ENCODE measurements around the gene OGFR.

OGFR gene

DNA sequence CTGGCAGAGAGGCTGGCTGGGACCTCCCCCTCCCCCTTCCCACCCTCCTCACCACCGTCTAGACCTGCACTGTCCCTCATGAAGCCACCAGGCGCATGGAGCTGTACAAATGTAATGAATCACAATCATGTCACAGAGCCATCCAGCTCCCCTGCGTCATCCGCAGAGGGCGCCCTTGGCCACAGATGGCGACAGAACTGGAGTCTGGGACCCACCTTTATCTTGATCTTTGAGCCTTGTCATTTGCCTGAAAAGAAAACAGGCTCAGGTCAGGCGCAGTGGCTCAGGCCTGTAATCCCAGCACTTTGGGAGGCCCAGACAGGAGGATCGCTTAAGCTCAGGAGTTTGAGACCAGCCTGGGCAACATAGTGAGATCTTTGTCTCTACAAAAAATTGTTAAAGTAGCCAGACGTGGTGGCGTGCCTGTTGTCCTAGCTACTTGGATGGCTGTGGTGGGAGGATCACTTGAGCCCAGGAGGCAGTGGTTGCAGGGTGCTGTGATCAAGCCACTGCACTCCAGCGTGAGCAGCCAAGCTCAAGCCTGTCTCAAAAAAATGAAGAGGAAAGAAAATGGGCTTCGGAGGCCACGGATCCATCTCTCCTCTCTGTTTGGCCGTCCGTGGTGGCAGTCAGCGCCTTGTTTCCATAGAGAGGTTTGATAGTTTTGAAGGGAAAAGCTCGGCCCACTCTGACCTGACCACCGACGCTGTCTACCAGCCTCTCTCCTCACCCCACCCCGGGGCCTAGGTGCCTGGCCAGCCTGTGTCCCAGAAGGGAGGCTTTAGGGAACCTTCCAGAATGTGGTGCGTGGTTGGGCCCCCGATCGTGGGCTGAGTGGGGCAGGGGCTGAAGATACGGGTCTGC lies 18.4 kb downstream of the OGFR start:
- H3K27ac ChIP-seq: no peak overlapping the region
- TF ChIP-seq ZFX (IDR thresholded peaks at IDR 0.05): no peak
- TF ChIP-seq, protein P1, sequence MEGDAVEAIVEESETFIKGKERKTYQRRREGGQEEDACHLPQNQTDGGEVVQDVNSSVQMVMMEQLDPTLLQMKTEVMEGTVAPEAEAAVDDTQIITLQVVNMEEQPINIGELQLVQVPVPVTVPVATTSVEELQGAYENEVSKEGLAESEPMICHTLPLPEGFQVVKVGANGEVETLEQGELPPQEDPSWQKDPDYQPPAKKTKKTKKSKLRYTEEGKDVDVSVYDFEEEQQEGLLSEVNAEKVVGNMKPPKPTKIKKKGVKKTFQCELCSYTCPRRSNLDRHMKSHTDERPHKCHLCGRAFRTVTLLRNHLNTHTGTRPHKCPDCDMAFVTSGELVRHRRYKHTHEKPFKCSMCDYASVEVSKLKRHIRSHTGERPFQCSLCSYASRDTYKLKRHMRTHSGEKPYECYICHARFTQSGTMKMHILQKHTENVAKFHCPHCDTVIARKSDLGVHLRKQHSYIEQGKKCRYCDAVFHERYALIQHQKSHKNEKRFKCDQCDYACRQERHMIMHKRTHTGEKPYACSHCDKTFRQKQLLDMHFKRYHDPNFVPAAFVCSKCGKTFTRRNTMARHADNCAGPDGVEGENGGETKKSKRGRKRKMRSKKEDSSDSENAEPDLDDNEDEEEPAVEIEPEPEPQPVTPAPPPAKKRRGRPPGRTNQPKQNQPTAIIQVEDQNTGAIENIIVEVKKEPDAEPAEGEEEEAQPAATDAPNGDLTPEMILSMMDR (conservative IDR thresholded peaks at IDR 0.05): no peak; the same call in 1 of the 2 replicates

DNA sequence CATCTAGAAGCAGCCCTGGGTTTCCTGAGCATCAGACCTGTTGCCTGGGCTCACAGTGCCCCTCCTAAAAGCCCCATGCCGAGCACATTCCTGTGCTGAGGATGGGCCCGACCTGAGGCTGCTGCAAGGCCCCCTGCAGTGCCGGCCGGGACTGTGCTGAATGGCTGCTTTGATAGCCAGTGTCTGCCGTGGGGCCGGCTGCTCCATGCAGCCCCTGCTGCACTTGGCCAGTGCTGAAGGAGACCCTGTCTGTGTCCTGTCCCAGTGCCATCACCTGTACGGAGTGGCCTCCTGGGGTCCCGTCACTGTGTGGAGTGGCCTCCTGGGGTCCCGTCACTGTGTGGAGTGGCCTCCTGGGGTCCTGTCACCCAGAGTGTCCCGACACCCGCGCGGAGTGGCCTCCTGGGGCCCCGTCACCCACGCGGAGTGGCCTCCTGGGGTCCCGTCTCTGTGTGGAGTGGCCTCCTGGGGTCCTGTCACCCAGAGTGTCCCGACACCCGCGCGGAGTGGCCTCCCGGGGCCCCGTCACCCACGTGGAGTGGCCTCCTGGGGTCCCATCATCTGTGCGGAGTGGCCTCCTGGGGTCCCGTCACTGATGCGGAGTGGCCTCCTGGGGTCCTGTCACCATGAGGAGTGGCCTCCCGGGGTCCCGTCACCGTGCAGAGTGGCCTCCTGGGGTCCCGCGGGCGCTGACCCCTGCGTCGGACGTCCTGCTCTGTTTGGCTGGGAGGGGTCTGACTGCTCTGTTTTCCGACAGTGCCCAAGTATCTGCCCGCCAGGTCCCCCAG lies 19.2 kb downstream of the OGFR start:
- H3K27ac ChIP-seq: peak overlapping the region; percentile 58
- TF ChIP-seq, protein P1 (conservative IDR thresholded peaks at IDR 0.05): no peak
- TF ChIP-seq ZFX (IDR thresholded peaks at IDR 0.05): no peak

DNA sequence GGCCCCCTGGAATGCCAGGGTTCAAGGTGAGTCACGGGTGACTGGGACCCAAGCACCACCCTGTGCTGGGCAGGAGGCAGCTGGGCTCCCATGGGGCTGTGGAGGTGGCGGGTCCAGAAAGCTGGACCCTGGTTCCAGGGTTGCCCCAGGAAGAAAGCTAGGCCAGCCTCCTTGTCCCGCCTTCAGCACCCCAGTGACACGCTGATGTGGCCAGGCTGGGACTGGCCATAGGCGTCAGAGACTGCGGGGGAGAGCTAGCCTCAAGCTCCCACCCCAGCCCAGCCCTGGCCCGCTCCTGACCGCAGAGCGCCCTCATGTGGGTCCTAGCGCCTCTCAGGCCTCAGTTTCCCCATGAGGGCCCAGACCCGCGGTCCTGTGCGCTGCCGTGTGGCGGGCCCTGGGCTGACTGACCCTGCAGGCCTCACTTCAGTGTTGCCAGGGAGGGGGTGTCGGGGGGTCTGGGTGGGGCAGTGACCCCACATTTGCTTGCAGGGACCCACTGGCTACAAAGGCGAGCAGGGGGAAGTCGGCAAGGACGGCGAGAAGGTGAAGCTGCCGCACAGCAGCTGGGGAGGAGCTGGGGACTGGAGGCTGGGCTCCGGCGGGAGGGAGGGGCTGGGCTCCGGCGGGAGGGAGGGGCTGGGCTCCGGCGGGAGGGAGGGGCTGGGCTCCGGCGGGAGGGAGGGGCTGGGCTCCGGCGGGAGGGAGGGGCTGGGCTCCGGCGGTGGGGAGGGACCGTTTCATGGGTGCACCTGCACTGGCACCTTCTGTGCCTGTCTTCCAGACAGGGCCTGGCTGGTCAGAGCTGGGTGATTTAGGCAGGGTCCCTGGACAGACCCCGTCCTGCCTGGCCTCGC lies 20.1 kb downstream of the OGFR start:
- H3K27ac ChIP-seq: peak overlapping the region; percentile 58
- no peak for TF ChIP-seq ZFX (IDR thresholded peaks at IDR 0.05)
- TF ChIP-seq, protein P1 (conservative IDR thresholded peaks at IDR 0.05): no peak

DNA sequence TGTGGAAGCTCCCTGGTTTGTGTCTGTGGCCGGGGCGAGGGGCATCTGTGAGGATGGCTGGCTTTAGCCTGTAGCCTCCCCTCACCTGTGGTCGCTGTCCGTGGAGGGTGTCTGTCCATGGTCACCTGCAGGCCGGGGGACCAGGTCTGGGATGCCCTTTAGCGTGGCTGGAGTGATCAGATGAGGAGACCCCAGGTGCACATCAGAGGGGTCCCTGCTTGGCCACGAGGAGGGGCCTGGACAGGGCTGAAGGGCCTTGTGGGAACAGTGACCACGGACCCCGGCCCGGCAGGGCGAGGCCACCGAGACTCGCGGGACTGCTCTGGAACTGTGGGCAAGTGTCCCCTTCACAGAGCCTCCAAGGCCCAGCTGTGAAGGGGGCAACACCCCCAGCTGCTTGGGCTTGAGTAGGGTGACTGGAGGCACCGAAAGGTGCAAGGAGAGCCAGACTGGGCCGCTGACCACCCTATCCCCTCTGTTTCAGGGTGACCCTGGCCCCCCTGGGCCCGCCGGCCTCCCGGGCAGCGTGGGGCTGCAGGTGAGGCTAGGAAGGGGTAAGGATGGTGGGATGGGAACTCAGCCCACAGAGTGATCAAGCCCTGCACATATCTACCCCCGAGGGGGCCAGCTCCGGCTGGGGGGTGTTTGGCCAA lies 20.8 kb downstream of the OGFR start:
- no peak overlapping the region for H3K27ac ChIP-seq
- TF ChIP-seq ZFX (IDR thresholded peaks at IDR 0.05): no peak
- TF ChIP-seq, protein P1 (conservative IDR thresholded peaks at IDR 0.05): no peak

DNA sequence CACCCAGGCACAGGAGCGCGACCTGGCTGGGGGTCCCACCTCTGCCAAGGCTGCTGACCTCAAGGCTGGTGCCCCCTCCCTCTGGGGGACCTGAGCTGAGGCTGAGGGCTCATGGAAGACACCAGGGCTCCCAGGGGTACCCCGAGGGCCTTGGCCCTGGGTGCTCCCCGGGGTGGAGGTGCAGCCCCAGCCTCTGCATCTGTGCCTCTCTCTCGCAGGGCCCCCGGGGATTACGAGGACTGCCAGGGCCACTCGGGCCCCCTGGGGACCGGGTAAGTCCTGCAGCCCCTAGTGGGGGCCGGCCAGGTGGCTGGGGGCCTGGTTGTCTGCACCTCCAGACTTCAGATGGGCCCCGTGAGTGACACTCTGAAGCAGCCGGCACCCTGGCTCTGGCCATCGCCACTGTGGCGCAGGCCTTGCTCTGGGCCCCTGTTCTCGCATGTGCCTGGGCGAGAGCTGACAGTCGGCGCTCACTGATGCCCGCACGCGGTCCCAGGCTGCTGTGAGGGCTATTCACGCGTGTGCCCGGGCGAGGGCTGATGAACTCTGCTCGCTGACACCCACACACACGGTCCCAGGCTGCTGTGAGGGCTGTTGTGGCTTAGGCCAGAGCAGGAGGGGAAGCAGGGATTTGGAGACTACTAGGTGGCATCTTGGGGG lies 21.5 kb downstream of the OGFR start:
- H3K27ac ChIP-seq: no peak overlapping the region
- TF ChIP-seq ZFX (IDR thresholded peaks at IDR 0.05): no peak
- TF ChIP-seq, protein P1 (conservative IDR thresholded peaks at IDR 0.05): no peak

DNA sequence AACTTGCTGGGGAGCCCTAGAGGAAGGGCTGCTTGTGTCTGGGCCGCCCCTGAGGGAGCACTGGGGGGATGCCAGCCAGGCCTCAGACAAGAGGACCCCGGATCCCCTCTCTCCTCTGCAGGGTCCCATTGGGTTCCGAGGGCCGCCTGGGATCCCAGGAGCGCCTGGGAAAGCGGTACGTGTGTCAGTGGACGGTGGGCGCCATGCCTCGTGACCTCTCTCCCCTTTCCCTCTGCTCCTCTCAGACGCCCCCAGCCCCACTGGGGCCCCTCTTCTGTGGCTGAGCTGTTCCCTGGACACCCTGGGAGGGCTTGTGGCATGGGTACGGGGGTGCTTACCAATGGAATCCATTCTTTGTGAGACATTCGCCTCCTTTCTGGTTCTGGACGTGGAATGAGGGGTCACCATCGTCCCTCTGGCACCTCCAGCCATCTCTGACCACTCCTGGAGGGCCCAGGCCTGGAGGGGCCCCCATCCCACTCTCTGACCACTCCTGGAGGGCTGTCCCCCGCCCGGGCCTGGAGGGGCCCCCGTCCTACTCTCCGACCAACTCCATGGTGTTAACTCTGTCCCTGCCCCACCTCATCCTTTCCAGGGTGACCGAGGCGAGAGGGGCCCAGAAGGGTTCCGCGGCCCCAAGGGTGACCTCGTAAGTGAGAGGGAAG lies 22.1 kb downstream of the OGFR start:
- no peak for TF ChIP-seq ZFX (IDR thresholded peaks at IDR 0.05)
- TF ChIP-seq, protein P1 (conservative IDR thresholded peaks at IDR 0.05): no peak
- no peak overlapping the region for H3K27ac ChIP-seq
